Gastroesophageal sphincter (tissue), 3 donors: ENCODE measurements around the gene TPRN.

Experiments used
- CTCF ChIP-seq, 4 experiments: fragments of 200-600 bp in 2 of 4; fragments of 450-650 bp in 2 of 4; sonication (generic) in 1 of 4; IDR thresholded peaks; one replicate each; pipeline ENCODE4 v1.5.1; 2017 to 2019; ENCODE audit warnings: antibody characterized with exemption in 4 of 4, mild to moderate bottlenecking in 2 of 4, moderate library complexity in 2 of 4
- EP300 ChIP-seq: sonication (generic); formaldehyde crosslinking; IDR thresholded peaks from one replicate; pipeline ENCODE4 v1.6.1; 2017; ENCODE audit warnings: antibody characterized with exemption, mild to moderate bottlenecking
- POLR2A ChIP-seq, 2 donors: fragments of 450-650 bp; IDR thresholded peaks; one replicate each; pipeline ENCODE4 v1.6.1; 2017; ENCODE audit warnings: antibody characterized with exemption in 2 of 2, mild to moderate bottlenecking in 2 of 2, moderate library complexity in 1 of 2
- POLR2AphosphoS5 ChIP-seq: sonication (generic); formaldehyde crosslinking; IDR thresholded peaks from one replicate; pipeline ENCODE4 v1.6.1; 2017; ENCODE audit warnings: antibody characterized with exemption

DNA sequence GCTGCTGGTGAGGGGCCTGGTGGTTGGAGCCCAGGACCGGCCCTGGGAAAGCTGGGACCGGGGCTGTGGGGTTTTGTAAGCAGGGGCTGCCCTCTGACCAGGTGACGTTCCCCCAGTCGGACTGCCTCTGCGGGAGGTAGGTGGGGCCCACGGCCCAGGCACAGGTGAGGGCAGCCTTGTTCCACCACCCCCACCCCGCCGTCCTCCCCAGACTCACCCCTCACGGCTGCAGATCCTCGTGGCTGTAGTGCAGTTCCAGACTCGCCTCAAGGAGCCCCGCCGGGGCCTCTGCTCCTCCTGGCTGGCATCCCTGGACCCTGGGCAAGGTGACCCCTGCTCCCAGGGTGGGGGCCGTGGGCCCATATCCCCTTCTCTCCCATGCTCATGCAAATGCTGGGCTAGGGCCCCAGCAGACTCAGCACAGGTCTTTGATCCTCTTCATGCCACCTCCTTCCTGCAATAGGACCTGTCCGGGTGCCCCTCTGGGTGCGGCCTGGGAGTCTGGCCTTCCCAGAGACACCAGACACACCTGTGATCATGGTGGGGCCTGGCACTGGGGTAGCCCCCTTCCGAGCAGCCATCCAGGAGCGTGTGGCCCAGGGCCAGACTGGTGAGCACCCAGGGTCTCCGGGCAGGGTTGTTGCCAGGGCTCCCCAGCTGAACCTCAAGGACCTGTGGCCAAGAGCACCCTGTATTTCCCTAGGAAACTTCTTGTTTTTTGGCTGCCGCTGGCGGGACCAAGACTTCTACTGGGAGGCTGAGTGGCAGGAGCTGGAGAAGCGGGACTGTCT is 14.8 kb upstream of the TPRN start:
- no peak for TF ChIP-seq POLR2AphosphoS5
- TF ChIP-seq CTCF (IDR thresholded peaks at IDR 0.05): no peak
- no peak for TF ChIP-seq POLR2A (IDR thresholded peaks at IDR 0.05)
- no peak for TF ChIP-seq EP300
